Muscle of leg (tissue), 11 donors: Measurements from ENCODE around the gene SLFN11. TPM values are rescaled to one million over a fixed set of nuclear protein-coding genes. Genes with fewer than 3 reads are reported as not detected.
"Not testable (repeated sequence)": the region's sequence is repeated elsewhere in the genome, so short reads cannot be mapped to it uniquely, and the experiment has no call there.

Experiments used
- DNase-seq: peaks from one replicate; pipeline ENCODE4 v3.0.0; 2013
- H3K27ac ChIP-seq: one replicate; pipeline ENCODE4 v1.5.1; 2013; ENCODE audit warnings: mild to moderate bottlenecking, low read length, control low read depth
- H3K27me3 ChIP-seq: one replicate; pipeline ENCODE4 v1.6.1; 2013; ENCODE audit warnings: low read length; ENCODE audit not compliant: control insufficient read depth, insufficient read depth
- H3K36me3 ChIP-seq: one replicate; pipeline ENCODE4 v1.6.1; 2013; ENCODE audit warnings: low read length; ENCODE audit not compliant: control insufficient read depth, insufficient read depth
- H3K4me1 ChIP-seq: one replicate; pipeline ENCODE4 v1.6.1; 2013; ENCODE audit warnings: low read length; ENCODE audit not compliant: control insufficient read depth, insufficient read depth
- H3K4me3 ChIP-seq: one replicate; pipeline ENCODE4 v1.5.1; 2013; ENCODE audit warnings: low read length, control low read depth
- H3K9me3 ChIP-seq: replicated peaks from 2 replicates; pipeline ENCODE4 v1.6.1; 2013; ENCODE audit warnings: low read depth, low read length; ENCODE audit not compliant: control insufficient read depth
- WGBS: methylation state at CpG from one replicate; pipeline ENCODE4 v1.1.5; 2013; ENCODE audit warnings: missing lambda C conversion rate; ENCODE audit not compliant: insufficient coverage; 5-methylcytosine and 5-hydroxymethylcytosine counted together
- polyA plus RNA-seq, 8 donors: library from polyadenylated mRNA; unstranded; fragments of 120-200 nt; gene quantifications; one replicate each; pipeline versions ENCODE4 v1.2.1 to v1.2.3, GENCODE V29; 2013; ENCODE audit warnings: inconsistent platforms in 1 of 8, low replicate concordance in 1 of 8; ENCODE audit not compliant: insufficient read length in 8 of 8, insufficient read depth in 1 of 8
- total RNA-seq: library from RNA; stranded (reverse); fragments of 120-200 nt; gene quantifications from one replicate; pipeline ENCODE4 v1.2.4, GENCODE V29; 2013

SLFN11 gene
- total and polyA plus RNA-seq, 9 donors = 6.8 to 19.8 (median 8.0) TPM

GRCh38 chr17:35337364-35337763, 36.1 kb downstream of the SLFN11 start:
- Histone ChIP-seq H3K36me3 (no peaks in the 10 kb centered on the region), H3K4me1 (no peaks in the 10 kb centered on the region), H3K27ac (no peak overlapping the region), H3K9me3 (peaks cover 2% of the 10 kb centered on the region), H3K27me3 (peaks cover 3% of the 10 kb centered on the region), H3K4me3 (no peak overlapping the region)
- no peak for DNase-seq

- 55% methylated on average over 4 of the region's 5 CpGs for WGBS
Observed at GRCh38 chr17:35333578-35333977, 39.8 kb downstream of the SLFN11 start.

DNA sequence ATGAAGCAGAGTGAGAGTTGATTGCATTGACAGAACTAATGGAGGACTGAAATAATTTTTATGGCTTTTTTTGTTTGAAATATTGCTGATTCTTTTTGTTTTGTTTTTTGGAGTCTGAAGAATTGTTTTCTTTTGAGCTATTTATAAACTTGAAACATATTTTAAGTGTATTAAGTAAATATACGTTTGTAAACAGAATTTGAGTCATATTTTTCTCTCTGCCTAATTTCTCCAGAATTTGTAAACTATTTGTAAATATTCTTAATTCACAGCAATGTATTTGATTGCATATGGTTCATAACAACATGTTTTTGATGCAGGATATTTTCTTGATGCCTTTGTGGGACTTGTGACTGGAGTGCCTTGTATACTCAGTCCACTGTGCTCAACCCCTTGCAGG, 50.7 kb downstream of the SLFN11 start:
- no peaks in the 10 kb centered on the region for H3K9me3 ChIP-seq
- no CpG with 5 or more reads among the region's 1 CpG for WGBS
- DNase-seq = no peak
- H3K27ac ChIP-seq = no peak overlapping the region
- no peaks in the 10 kb centered on the region for H3K27me3 ChIP-seq
- no peak overlapping the region for H3K4me3 ChIP-seq
- no peaks in the 10 kb centered on the region for H3K4me1 ChIP-seq
- H3K36me3 ChIP-seq = no peaks in the 10 kb centered on the region

More at GRCh38 chr17:35333578-35333977, 39.8 kb downstream of the SLFN11 start:
- H3K4me1 ChIP-seq, H3K27me3 ChIP-seq, H3K27ac ChIP-seq, H3K9me3 ChIP-seq, H3K4me3 ChIP-seq, H3K36me3 ChIP-seq, DNase-seq: not testable (repeated sequence)

DNA sequence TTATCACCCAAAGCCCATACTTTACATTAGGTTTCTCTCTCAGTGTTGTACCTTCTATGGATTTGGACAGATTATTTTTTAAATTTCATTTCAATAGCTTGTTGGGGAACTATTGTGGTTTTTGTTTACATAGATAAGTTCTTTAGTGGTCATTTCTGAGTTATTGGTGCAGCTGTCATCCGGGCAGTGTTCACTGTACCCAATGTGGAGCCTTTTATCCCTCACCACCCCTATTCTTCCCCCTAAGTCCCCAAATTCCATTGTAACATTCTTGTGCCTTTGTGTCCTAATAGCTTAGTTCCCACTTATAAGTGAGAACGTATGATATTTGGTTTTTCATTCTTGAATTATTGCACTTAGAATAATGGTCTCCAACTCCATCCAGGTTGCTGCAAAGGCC, 57.5 kb downstream of the SLFN11 start:
- Histone ChIP-seq H3K36me3 (no peaks in the 10 kb centered on the region), H3K4me3 (no peak overlapping the region), H3K9me3 (no peaks in the 10 kb centered on the region), H3K4me1 (peaks cover 10% of the 10 kb centered on the region), H3K27me3 (peaks cover 19% of the 10 kb centered on the region), H3K27ac (no peak overlapping the region)
- DNase-seq = no peak
- WGBS = no CpG with 5 or more reads among the region's 2 CpGs

DNA sequence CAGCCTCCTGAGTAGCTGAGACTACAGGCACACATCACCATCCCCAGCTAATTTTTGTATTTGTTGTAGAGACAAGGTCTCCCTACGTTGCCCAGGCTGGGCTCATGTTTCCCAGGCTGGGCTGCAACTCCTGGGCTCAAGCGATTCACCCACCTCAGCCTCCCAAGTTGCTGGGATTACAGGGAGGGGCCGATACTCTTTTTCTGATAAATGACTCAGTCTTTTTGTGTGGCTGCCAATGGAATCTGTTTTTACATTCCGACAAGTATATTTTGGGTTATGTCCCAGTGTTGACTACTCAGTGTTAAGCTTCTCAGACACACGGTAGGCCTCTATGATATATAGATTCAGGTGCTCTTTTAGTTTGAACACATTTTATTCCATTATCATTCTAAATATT, 58.1 kb downstream of the SLFN11 start:
- no CpG with 5 or more reads among the region's 5 CpGs for WGBS
- Histone ChIP-seq H3K27me3 (peaks cover 19% of the 10 kb centered on the region), H3K27ac (no peak overlapping the region), H3K4me1 (peaks cover 10% of the 10 kb centered on the region), H3K36me3 (no peaks in the 10 kb centered on the region), H3K4me3 (no peak overlapping the region), H3K9me3 (no peaks in the 10 kb centered on the region)
- peak; percentile 37 for DNase-seq

GRCh38 chr17:35314415-35315216, 58.8 kb downstream of the SLFN11 start:
- peaks cover 10% of the 10 kb centered on the region for H3K4me1 ChIP-seq
- WGBS = 29% methylated on average over 4 of the region's 9 CpGs
- no peak overlapping the region for H3K27ac ChIP-seq
- H3K9me3 ChIP-seq = no peaks in the 10 kb centered on the region
- DNase-seq = no peak
- H3K4me3 ChIP-seq = no peak overlapping the region
- H3K27me3 ChIP-seq = peaks cover 19% of the 10 kb centered on the region
- no peaks in the 10 kb centered on the region for H3K36me3 ChIP-seq

- Histone ChIP-seq H3K36me3 (no peaks in the 10 kb centered on the region), H3K9me3 (no peaks in the 10 kb centered on the region), H3K27ac (no peak overlapping the region), H3K27me3 (peaks cover 19% of the 10 kb centered on the region), H3K4me1 (peaks cover 10% of the 10 kb centered on the region), H3K4me3 (peak overlapping the region; percentile 16)
- no peak for DNase-seq
- 21% methylated on average over 15 of the region's 19 CpGs for WGBS
Observed at GRCh38 chr17:35313875-35314409, 59.5 kb downstream of the SLFN11 start.

GRCh38 chr17:35312790-35313711, 60.4 kb downstream of the SLFN11 start:
- H3K27ac ChIP-seq = no peak overlapping the region
- DNase-seq = peak; percentile 80
- H3K27me3 ChIP-seq = peaks cover 19% of the 10 kb centered on the region
- H3K36me3 ChIP-seq = no peaks in the 10 kb centered on the region
- H3K9me3 ChIP-seq = no peaks in the 10 kb centered on the region
- H3K4me3 ChIP-seq = peak overlapping the region; percentile 16
- WGBS = 9% methylated on average over 13 of the region's 20 CpGs
- peaks cover 10% of the 10 kb centered on the region for H3K4me1 ChIP-seq

GRCh38 chr17:35312346-35312745, 61.1 kb downstream of the SLFN11 start:
- H3K4me1 ChIP-seq = peaks cover 10% of the 10 kb centered on the region
- H3K4me3 ChIP-seq = no peak overlapping the region
- peaks cover 19% of the 10 kb centered on the region for H3K27me3 ChIP-seq
- WGBS = 61% methylated on average over 3 of the region's 3 CpGs
- no peaks in the 10 kb centered on the region for H3K36me3 ChIP-seq
- H3K27ac ChIP-seq = no peak overlapping the region
- no peaks in the 10 kb centered on the region for H3K9me3 ChIP-seq
- no peak for DNase-seq

DNA sequence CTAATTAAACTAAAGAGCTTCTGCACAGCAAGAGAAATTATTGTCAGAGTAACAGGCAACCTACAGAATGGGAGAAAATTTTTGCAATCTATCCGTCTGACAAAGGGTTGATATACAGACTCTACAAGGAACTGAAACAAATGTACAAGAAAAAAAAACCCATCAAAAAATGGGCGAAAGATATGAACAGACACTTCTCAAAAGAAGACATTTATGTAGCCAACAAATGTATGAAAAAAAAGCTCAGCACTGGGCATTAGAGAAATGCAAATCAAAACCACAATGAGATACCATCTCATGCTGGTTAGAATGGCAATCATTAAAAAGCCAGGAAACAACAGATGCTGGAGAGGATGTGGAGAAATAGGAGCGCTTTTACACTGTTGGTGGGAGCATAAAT, 64.1 kb downstream of the SLFN11 start:
- not testable (repeated sequence) for H3K9me3 ChIP-seq, H3K4me3 ChIP-seq, DNase-seq, H3K36me3 ChIP-seq, H3K27ac ChIP-seq
- WGBS = no CpG with 5 or more reads among the region's 3 CpGs
- Histone ChIP-seq H3K4me1 (peaks cover 10% of the 10 kb centered on the region), H3K27me3 (peaks cover 15% of the 10 kb centered on the region)
